HL-60 (cell line): Measurements from ENCODE around the gene CXCR5.
"Not testable (repeated sequence)": the region's sequence is repeated elsewhere in the genome, so short reads cannot be mapped to it uniquely, and the experiment has no call there.

Experiments used
- DNase-seq, 2 experiments: peaks; one replicate each; pipeline ENCODE4 v3.0.0-alpha.2; 2010 to 2020; ENCODE audit warnings: low read depth in 1 of 2, low spot score in 1 of 2
- H3K27ac ChIP-seq: fragments of 250-450 bp; sonication (Bioruptor Pico); replicated peaks from 2 replicates; pipeline ENCODE4 v1.5.1; 2020; ENCODE audit warnings: mild to moderate bottlenecking, moderate library complexity
- H3K27me3 ChIP-seq: fragments of 250-450 bp; sonication (Bioruptor Pico); 2 replicates; pipeline ENCODE4 v1.5.1; 2021; ENCODE audit warnings: mild to moderate bottlenecking, moderate library complexity; ENCODE audit not compliant: insufficient read depth, poor library complexity, severe bottlenecking
- H3K4me3 ChIP-seq: replicated peaks from 2 replicates; pipeline ENCODE4 v1.5.1; 2011; ENCODE audit warnings: mild to moderate bottlenecking, control low read depth, low read length; ENCODE audit not compliant: insufficient read depth
- GABPA ChIP-seq: IDR thresholded peaks from 2 replicates; pipeline ENCODE4 v1.6.1; 2012; ENCODE audit warnings: low read depth
- POLR2AphosphoS5 ChIP-seq: IDR thresholded peaks from 2 replicates; pipeline ENCODE4 v1.6.1; 2012; ENCODE audit warnings: low read depth
- REST ChIP-seq: IDR thresholded peaks from 2 replicates; pipeline ENCODE4 v1.6.1; 2012; ENCODE audit warnings: low read depth; ENCODE audit not compliant: insufficient replicate concordance
- SPI1 ChIP-seq: IDR thresholded peaks from 2 replicates; pipeline ENCODE4 v1.6.1; 2012; ENCODE audit warnings: low read depth, mild to moderate bottlenecking, borderline replicate concordance
- TF ChIP-seq, protein P1 (sequence below): IDR thresholded peaks from one replicate; pipeline ENCODE4 v1.5.1; 2011; ENCODE audit warnings: low read length, control low read depth, inconsistent platforms; ENCODE audit not compliant: insufficient read depth

The CXCR5 gene

GRCh38 chr11:118838905-118839553, 44.7 kb upstream of the CXCR5 start:
- H3K27ac ChIP-seq: no peak overlapping the region
- TF ChIP-seq SPI1 (peak; percentile 50; the same call in 1 of the 2 replicates), POLR2AphosphoS5 (no peak)
- no peaks in the 10 kb centered on the region for H3K27me3 ChIP-seq
- DNase-seq: peak; percentile 22 to 59
- no peak overlapping the region for H3K4me3 ChIP-seq

GRCh38 chr11:118841469-118842242, 42.0 kb upstream of the CXCR5 start:
- Histone ChIP-seq H3K27me3 (no peaks in the 10 kb centered on the region), H3K27ac (no peak overlapping the region), H3K4me3 (no peak overlapping the region)
- DNase-seq: no peak
- TF ChIP-seq SPI1 (no peak), REST (no peak), GABPA (no peak), POLR2AphosphoS5 (no peak)
- TF ChIP-seq, protein P1, sequence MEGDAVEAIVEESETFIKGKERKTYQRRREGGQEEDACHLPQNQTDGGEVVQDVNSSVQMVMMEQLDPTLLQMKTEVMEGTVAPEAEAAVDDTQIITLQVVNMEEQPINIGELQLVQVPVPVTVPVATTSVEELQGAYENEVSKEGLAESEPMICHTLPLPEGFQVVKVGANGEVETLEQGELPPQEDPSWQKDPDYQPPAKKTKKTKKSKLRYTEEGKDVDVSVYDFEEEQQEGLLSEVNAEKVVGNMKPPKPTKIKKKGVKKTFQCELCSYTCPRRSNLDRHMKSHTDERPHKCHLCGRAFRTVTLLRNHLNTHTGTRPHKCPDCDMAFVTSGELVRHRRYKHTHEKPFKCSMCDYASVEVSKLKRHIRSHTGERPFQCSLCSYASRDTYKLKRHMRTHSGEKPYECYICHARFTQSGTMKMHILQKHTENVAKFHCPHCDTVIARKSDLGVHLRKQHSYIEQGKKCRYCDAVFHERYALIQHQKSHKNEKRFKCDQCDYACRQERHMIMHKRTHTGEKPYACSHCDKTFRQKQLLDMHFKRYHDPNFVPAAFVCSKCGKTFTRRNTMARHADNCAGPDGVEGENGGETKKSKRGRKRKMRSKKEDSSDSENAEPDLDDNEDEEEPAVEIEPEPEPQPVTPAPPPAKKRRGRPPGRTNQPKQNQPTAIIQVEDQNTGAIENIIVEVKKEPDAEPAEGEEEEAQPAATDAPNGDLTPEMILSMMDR: no peak

GRCh38 chr11:118842369-118842768, 41.3 kb upstream of the CXCR5 start:
- TF ChIP-seq GABPA (no peak), POLR2AphosphoS5 (no peak), SPI1 (no peak), REST (no peak)
- TF ChIP-seq, protein P1: no peak
- no peaks in the 10 kb centered on the region for H3K27me3 ChIP-seq
- no peak overlapping the region for H3K27ac ChIP-seq
- H3K4me3 ChIP-seq: no peak overlapping the region
- no peak for DNase-seq

DNA sequence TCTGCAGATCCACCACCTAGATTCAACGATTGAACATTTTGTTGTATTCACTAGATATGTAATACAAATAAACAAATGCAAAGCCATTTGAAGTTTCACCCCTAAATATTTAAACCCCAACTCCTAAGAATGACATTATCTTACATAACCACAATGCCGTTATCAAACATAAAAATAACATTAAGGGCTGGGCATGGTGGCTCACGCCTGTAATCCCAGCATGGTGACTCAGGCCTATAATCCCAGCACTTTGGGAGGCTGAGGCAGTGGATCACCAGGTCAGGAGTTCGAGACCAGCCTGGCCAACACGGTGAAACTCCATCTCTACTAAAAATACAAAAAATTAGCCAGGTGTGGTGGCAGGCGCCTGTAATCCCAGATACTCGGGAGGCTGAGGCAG, 40.8 kb upstream of the CXCR5 start:
- not testable (repeated sequence) for H3K4me3 ChIP-seq, H3K27me3 ChIP-seq, H3K27ac ChIP-seq, DNase-seq

DNA sequence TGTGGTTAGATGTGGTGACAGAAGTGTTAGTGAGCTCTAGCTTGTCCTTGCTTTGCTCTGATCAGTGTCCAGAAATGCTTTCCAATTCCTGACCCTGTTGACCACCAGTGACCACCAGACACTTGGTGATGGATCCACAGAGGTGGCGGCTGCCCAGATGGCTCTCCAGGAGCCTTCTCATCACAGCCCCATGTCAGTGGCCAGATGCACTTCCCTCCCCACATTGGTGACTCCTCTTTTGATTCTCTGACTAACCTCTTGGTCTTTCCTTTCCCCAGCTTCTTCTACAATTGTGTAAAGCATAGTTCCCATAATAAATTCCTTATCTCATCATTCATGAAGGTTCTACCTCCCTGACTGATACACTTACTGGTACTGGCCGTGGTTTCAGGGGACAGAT, 40.1 kb upstream of the CXCR5 start:
- Histone ChIP-seq H3K27me3 (no peaks in the 10 kb centered on the region), H3K27ac (no peak overlapping the region), H3K4me3 (no peak overlapping the region)
- no peak for DNase-seq
- TF ChIP-seq GABPA (no peak), SPI1 (no peak), REST (no peak), POLR2AphosphoS5 (no peak)
- TF ChIP-seq, protein P1: no peak
